Measurements from ENCODE around the gene ANKRD37. TPM values are rescaled to one million over a fixed set of nuclear protein-coding genes. Genes with fewer than 3 reads are reported as not detected.

Gene ANKRD37
- total RNA-seq, 1 experiment from 2014 or later = 7.0 TPM

DNA sequence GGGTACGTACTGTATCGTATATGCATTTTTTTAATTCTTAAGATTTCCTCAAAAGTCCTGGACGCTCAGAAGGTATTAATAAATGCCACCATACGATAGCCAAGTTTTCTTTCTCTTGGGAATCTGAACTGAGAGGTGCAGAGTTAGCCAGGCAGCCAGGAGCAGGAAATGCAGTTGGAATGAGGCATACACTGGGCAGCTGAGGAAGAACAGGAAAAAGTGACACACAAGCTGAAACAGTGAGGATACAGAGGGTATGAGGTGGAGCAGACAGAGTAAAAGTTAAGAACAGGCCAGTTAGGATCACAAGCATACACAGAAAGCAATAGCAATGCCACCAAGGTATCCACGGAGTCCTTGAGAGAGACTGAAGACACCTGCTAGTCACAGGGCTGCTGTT lies 15.8 kb downstream of the ANKRD37 start:
- DNase-seq (ENCODE audit: extremely low read depth, low read depth) = no peak

DNA sequence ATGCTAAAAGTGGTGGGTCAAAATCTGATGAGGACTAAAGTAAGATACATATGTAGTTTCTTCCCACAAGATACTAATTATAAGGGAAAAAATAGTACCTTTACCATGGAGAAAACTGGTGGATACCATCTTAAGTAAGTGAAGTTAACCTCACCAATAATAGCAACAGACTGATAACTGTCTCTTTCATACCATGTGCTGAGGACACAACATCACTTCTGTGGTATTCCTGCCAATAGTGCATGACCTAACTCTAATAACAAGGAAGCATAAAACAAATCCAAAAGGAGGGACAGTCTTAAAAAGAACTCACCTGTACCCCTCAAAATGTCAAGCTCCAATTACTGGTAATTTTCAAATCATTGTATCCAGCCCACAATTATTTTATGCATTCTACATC lies 20.3 kb downstream of the ANKRD37 start:
- no peak for DNase-seq (ENCODE audit: extremely low read depth, low read depth)

DNA sequence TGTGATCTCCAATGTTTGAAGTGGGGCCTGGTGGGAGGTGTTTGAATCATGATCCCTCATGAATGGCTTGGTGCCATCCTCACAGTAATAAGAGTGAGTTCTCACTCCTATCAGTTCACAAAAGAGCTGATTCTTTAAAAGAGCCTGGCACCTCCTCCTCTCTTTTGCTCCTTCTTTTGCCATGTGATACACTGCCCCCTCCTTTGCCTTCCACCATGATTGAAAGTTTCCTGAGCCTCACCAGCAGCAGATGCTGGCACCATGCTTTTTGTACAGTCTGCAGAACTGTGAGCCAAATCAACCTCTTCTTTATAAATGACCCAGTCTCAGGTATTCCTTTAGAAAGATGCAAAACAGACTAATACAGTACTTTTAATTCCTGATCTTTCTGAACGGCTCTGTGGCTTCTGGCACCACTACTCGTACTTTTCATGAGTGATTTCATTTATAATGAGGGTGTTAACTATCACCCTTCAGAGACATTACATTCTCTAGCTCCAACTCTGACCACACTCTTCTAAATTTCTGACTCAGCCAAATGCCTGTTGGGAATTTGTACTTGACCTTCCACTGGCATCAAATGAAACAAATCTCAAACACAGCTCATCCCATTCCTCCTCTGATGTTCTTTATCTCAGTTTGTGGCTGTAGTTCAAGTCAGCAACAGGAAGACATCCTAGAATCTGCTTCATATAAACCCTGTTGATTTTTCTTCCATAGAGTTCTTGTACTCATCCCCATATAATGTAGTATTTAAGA lies 24.9 kb downstream of the ANKRD37 start:
- no peak for DNase-seq (ENCODE audit: extremely low read depth, low read depth)

DNA sequence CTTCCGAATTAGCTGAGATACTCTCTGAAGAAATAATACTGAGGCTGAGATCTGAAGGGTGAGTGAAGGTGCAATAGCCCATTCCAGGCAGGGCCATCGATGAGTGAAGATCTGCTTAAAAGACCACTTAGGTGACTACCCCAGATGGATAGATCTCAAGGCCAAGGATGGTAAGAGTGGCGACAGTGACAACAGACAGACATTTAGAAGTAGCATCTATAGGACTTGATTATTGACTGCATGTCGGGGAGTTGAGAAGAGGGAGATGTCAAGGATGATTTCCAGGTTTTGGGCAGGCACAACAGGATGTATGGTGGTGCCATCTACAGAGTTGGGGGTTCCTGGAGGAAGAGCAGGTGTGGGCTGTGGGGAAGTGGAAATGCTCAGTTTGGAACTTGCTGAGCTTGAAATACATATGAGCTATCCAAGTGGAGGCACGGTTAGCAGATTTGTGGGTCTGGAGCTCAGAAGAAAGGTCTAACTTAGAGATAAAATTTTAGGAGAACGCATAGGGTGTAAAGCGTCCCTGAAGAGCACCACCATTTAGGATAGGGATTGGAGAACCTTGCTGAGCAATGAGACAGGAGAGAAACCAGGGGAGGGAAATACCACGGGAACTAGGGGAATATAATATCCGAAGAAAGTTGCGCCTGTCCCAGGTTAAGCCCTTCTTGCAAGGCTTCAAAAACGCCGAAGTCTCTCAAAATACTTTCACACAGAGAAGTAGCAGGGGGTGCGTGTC lies 28.4 kb downstream of the ANKRD37 start:
- peak; percentile 4 for DNase-seq (ENCODE audit: extremely low read depth, low read depth)

DNA sequence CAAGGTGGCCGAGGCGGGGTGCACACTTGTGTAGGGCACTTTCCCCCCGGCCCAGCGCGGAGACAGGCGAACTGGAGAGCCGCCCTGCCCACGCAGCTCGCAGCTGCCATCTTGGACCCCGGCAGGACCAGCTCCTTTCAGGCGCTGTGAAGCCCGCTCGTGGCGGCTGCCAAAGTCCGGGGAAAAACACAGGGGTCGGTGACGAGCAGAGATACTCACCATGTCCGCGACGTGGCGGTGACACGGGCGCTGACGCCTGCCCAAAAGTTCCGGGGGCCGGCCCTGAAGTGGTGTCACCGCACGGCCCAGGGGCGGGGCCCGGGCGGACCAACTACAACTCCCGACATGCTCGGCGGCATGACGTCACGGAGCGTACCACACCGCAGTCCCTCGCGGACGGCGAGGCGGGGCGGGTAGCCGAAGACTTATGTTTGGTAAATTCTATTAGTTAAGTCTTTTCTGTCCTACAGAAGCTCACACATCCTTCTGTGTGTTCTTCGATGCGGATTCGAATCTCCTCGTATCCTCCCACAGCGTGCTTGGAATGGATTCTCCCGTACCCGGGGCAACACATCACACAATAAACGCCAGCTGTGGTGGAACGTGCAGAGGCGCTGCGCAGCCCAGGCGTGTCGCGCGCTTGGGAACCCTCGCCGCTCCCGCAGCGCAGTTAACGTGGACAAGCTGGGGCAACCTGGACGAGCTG lies 29.2 kb downstream of the ANKRD37 start, which contains the start of gene UFSP2:
Gene UFSP2, minus strand, starts transcription at position 318 of the 706 bp plus-strand sequence. Its CDS starts 96 bp downstream, at position 222.
- peak; percentile 74 for DNase-seq (ENCODE audit: extremely low read depth, low read depth)

DNA sequence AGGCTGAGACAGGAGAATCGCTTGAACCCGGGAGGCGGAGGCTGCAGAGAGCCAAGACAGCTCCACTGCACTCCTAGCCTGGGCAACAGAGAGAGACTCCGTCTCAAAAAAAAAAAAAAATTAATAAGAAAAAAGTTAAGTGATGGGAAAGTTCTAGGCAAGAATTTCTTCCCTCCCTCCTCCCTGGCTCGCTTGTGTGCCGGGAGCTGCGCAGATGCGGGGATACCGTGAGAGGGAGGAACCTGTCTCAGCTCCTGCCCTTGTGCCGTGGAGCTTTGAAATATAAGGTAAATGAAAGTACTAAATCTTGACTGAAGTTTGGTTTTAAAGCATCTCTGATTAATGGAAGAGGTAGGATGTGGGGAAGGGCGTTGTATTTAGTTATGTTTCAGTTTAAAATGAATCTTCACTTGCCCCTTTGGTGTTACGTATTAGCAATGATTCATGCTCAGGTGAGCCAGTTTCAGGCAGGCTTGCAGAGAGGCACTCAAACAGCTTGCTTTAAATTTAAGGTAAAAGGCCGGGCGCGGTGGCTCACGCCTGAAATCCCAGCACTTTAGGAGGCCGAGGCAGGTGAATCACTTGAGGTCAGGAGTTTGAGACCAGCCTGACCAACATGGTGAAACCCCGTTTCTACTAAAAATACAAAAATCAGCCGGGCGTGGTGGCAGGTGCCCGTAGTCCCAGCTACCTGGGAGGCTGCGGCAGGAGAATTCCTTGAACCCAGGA lies 30.5 kb downstream of the ANKRD37 start:
- DNase-seq (ENCODE audit: extremely low read depth, low read depth) = no peak

DNA sequence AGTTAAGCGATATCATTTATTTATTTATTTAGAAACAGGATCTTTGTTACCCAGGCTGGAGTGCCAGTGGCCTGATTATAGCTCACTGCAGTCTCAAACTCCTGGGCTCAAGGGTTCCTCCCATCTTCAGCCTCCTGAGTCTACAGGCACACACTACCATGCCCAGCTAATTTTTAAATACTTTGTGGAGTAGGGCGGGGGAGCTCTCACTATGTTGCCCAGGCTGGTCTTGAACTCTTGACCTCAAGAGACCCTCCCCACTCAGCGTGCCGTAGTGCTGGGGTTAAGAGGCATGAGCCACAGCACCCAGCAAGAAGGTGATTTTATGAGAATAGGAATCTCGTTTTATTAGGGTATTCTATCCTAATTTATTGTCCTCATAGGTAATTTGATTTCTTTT lies 33.0 kb downstream of the ANKRD37 start:
- no peak for DNase-seq (ENCODE audit: extremely low read depth, low read depth)

DNA sequence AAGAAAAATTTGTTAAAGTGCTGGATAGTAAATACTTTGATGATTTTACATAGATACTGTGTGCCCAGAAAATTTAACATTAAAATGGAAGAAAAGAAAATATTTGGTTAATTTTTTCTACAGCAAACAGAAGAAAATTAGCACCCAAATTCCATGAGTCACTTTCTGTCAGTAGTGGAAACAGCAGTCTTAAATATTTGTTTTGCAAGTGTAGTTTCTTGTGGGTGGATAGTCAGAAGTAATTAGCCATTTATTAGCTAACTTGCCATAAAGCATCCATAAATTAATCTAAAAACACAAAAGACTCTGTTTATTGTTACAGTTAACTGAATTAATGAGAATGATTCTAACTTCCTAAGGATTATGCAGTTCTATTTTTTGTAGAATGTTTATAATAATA lies 38.8 kb downstream of the ANKRD37 start:
- no peak for DNase-seq (ENCODE audit: extremely low read depth, low read depth)

DNA sequence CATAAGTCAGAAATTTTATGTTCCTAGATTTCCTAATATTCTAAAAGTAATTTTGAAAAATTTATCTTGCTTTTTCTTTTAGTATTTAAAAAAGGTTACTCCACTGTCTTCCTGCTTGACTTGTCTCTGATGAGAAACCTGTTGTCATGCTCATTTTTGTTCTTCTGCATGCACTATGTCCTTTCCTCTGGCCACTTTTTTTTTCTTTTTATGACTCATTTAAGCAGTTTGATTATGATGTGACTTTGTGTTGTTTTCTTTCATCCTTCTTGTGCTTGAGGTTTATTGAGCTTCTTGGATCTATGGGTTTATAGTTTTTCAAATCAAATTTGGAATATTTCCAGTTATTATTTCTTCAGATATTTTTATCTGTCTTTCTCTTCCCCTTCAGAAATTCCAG lies 41.2 kb downstream of the ANKRD37 start:
- no peak for DNase-seq (ENCODE audit: extremely low read depth, low read depth)

DNA sequence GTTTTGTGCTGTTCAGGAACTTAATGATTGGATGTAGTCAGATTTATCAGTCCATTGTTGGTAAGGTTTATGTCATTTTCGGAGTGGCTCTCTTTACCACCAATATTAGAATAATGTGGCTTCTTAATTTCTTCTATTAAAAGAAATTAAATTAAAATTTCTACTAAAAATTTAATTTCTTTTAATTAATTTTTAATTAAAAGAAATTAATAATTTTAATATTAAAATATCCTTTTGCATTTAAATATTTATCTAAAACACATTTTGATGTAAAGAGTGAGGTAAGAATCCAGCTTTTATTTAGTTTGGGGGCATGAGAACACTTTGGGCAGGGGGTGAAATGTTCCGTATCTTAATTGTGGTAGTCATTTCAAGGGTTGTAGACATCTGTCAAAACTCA lies 44.8 kb downstream of the ANKRD37 start:
- DNase-seq (ENCODE audit: extremely low read depth, low read depth) = no peak

DNA sequence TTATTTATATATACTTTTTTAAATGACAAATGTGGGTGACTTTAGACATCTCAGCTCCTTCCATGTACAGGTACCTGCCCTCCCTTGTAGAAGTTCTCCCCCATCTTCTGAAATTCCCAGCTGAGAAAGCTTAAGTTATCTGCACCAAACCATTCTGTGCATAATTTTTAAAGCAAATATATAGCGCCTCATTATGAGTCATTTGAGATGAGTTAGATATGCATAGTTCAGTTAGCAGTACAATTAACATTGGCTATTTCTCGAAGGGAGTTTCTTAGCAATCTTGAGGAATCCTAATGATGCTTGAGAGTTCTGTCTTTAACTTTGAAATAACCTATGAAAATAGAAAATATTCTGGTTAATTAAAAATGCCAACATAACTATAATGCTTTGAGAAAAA lies 48.6 kb downstream of the ANKRD37 start:
- no peak for DNase-seq (ENCODE audit: extremely low read depth, low read depth)

Small RNA genes lying within 50 kb of the gene (small RNA-seq; reads per million reads assigned to genes)
- gene RF00019 = 0 reads per million in 2 experiments

Other genes with a start within 250 kb of the ANKRD37 start
- 42.6 and 44.1 TPM in 2 replicates for gene CFAP97, start 192.8 kb upstream of the ANKRD37 start, total RNA-seq (2014; rRNA removed; shearing (Covaris generic))
- 11.9 and 12.5 TPM in 2 replicates for gene SNX25, start 187.2 kb upstream of the ANKRD37 start, total RNA-seq (2014; rRNA removed; shearing (Covaris generic))
- gene LRP2BP, start 917 bp upstream of the ANKRD37 start, total RNA-seq (2014; rRNA removed; shearing (Covaris generic)) = 0.27 and 0.38 TPM in 2 replicates
- gene UFSP2, start 29.1 kb downstream of the ANKRD37 start, total RNA-seq (2014; rRNA removed; shearing (Covaris generic)) = 27.7 and 29.9 TPM in 2 replicates
- 0.12 TPM in 1 of 2 replicates, not detected in the other for gene CCDC110, start 74.9 kb downstream of the ANKRD37 start, total RNA-seq (2014; rRNA removed; shearing (Covaris generic))
- 7.8 and 10.9 TPM in 2 replicates for gene PDLIM3, start 138.7 kb downstream of the ANKRD37 start, total RNA-seq (2014; rRNA removed; shearing (Covaris generic))

All from NCI-H460 (cell line).